ENCODE results near the gene MAP3K5. TPM values are rescaled to one million over a fixed set of nuclear protein-coding genes. Genes with fewer than 3 reads are reported as not detected.
"Not testable (repeated sequence)": the region's sequence is repeated elsewhere in the genome, so short reads cannot be mapped to it uniquely, and the experiment has no call there.

Gene MAP3K5, protein sequence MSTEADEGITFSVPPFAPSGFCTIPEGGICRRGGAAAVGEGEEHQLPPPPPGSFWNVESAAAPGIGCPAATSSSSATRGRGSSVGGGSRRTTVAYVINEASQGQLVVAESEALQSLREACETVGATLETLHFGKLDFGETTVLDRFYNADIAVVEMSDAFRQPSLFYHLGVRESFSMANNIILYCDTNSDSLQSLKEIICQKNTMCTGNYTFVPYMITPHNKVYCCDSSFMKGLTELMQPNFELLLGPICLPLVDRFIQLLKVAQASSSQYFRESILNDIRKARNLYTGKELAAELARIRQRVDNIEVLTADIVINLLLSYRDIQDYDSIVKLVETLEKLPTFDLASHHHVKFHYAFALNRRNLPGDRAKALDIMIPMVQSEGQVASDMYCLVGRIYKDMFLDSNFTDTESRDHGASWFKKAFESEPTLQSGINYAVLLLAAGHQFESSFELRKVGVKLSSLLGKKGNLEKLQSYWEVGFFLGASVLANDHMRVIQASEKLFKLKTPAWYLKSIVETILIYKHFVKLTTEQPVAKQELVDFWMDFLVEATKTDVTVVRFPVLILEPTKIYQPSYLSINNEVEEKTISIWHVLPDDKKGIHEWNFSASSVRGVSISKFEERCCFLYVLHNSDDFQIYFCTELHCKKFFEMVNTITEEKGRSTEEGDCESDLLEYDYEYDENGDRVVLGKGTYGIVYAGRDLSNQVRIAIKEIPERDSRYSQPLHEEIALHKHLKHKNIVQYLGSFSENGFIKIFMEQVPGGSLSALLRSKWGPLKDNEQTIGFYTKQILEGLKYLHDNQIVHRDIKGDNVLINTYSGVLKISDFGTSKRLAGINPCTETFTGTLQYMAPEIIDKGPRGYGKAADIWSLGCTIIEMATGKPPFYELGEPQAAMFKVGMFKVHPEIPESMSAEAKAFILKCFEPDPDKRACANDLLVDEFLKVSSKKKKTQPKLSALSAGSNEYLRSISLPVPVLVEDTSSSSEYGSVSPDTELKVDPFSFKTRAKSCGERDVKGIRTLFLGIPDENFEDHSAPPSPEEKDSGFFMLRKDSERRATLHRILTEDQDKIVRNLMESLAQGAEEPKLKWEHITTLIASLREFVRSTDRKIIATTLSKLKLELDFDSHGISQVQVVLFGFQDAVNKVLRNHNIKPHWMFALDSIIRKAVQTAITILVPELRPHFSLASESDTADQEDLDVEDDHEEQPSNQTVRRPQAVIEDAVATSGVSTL (N-terminal part only)
- 18.3 TPM for total RNA-seq

- DNase-seq (ENCODE audit: low spot score in 2 of 2), result peak; percentile 64 to 67
- no peak for FAIRE-seq
These were observed at the start of gene MAP3K5 for GRCh38 chr6:136792410-136793262. Gene MAP3K5, minus strand, starts transcription at chr6:136792477. Its CDS starts 320 bp downstream, at chr6:136792157.

- DNase-seq (ENCODE audit: low spot score in 2 of 2) (no peak), FAIRE-seq (no peak)
These were observed 48.2 kb upstream of the MAP3K5 start for GRCh38 chr6:136840276-136841001.

DNA sequence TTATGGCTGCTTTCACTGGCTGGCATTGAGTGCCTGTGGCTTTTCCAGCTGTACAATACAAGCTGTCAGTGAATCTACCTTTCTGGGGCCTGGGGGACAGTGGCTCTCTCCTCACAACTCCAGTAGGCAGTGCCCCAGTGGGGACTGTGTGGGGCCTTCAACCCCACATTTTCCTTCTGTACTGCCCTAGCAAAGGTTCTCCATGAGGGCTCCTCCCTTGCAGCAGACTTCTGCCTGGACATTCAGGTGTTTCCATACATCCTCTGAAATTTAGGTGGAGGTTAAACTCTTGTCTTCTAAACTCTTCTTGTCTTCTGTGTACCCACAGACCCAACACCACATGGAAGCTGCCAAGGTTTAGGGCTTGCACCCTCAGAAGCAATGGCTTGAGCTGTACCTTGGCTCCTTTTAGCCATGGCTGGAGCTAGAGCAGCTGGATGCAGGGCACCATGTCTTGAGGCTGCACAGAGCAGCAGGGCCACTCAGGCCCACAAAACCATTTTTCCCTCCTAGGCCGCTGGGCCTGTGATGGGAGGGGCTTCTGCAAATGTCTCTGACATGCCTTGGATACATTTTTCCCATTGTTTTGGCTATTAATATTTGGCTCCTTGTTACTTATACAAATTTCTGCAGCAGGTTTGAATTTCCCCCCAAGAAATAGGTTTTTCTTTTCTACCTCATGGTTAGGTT lies 39.7 kb upstream of the MAP3K5 start:
- FAIRE-seq (no peak), DNase-seq (ENCODE audit: low spot score in 2 of 2) (no peak)

GRCh38 chr6:136826216-136826615 lies 33.9 kb upstream of the MAP3K5 start:
- no peak for DNase-seq (ENCODE audit: low spot score in 2 of 2)
- no peak for FAIRE-seq

- FAIRE-seq (no peak), DNase-seq (ENCODE audit: low spot score in 2 of 2) (peak in 1 of 2 donors; percentile 19)
These were observed 30.9 kb upstream of the MAP3K5 start for GRCh38 chr6:136823128-136823660.

GRCh38 chr6:136822376-136823127 lies 30.3 kb upstream of the MAP3K5 start, which contains the start of gene PEX7:
Gene PEX7, plus strand, starts transcription at chr6:136822592. Its CDS starts 74 bp downstream, at chr6:136822666.
- no peak for FAIRE-seq
- peak; percentile 78 to 79 for DNase-seq (ENCODE audit: low spot score in 2 of 2)

DNA sequence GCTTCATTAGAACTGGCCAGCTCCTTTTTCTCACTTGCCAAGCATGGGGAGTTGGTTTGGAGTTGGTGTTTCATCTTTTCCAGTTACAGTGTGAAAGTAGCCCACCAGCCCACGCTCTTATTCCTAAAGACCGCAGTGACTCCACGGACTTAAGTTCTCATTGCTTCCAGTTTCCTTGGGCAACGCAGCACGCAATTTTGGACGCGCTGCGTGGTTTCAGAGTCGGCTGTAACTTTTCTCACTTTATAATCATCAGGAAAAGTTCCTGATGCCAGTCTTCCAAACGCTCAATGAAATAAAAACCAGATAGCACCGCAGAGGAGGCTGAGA lies 29.7 kb upstream of the MAP3K5 start:
- FAIRE-seq (no peak), DNase-seq (ENCODE audit: low spot score in 2 of 2) (peak in 1 of 2 donors; percentile 19)

GRCh38 chr6:136820561-136820960 lies 28.3 kb upstream of the MAP3K5 start:
- DNase-seq (ENCODE audit: low spot score in 2 of 2), result no peak
- FAIRE-seq, result no peak

DNA sequence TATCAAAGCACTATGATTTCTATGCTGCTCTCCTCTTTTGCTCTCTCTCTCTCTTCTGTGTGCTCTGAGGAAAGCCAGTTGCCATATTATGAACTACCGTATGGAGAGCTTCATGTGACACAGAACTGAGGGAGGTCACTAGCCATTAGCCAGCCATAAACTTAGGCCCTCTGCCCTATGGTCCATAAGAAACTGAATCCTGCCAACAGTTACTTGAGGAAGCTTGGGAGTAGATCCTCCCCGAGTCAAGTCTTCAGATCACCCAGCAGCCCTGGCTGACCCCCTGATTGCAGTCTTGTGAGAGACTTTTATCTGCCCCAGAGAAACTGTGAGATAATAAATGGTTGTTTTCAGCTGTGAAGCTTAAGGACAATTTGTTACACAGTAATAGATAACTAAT lies 24.4 kb upstream of the MAP3K5 start:
- no peak for FAIRE-seq
- DNase-seq (ENCODE audit: low spot score in 2 of 2), result no peak

- not testable (repeated sequence) for FAIRE-seq; DNase-seq (ENCODE audit: low spot score in 2 of 2)
These were observed 23.3 kb upstream of the MAP3K5 start for GRCh38 chr6:136815608-136816007.

DNA sequence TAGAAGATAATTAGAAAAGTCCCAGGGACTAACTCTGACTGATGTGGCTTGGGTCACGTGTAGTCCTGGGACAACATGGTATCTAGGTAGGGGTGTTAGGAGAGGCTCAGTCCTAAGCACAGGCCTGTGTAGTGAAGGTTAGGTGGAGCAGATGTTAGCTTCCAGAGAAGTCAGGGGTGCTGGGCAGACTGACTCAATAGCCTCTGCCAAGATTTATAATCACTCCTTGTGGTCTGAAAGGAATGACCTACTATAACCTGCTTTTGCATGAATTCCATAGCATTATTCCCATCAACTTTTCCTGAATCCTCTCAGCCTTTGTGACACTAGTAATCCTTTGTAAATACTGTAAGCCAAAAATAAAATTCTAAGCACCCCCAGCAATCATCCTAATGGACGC lies 19.9 kb upstream of the MAP3K5 start:
- DNase-seq (ENCODE audit: low spot score in 2 of 2) (no peak), FAIRE-seq (no peak)

DNA sequence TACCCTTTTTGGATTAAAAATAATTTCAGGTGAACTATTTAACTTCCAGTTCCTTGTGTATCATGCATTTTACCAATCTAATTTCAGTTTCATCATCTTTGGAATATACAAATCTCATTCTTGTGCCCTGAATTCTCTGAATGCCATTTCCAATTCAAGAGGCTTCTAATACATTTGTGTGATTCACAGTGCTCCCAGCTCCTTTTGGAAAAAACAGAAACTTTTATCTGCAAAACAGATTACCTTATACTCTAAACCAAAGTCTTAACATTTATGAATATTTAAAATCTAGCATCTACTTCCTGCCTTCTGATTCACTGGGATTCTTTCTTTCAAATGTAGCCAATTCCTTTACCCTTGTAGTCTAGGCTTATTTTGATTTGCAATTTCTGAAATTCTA lies 19.0 kb upstream of the MAP3K5 start:
- FAIRE-seq (no peak), DNase-seq (ENCODE audit: low spot score in 2 of 2) (no peak)

DNA sequence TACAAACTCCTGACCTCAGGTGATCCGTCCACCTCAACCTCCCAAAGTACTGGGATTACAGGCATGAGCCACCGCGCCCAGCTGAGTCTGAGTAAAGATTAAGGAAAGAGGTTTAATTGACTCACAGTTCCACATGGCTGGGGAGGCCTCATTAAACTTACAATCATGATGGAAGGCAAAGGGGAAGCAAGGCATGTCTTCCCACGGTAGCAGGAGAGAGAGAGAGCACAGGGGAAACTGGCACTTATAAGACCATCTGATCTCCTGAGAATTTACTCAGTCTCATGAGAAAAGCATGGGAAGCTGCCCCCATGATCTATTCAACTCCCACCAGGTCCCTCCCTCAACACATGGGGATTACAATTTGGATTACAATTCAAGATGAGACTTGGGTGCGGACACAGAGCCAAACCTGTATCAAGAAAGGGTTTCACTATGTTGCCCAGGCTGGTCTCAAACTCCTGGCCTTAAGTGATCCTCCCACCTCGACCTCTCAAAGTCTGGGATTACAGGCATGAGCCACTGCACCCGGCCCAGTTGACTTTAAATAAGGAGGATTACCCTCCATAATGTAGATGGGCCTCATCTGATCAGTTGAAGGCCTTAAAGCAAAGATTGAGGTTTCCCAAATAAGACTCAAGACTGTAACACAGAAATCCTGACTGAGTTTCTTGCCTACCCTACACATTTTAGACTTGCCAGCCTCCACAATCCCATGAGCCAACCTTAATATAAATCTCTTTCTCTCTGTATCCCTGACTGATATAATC lies 17.0 kb upstream of the MAP3K5 start:
- DNase-seq (ENCODE audit: low spot score in 2 of 2), result no peak
- FAIRE-seq, result no peak

GRCh38 chr6:136803608-136804007 lies 11.3 kb upstream of the MAP3K5 start:
- FAIRE-seq (no peak), DNase-seq (ENCODE audit: low spot score in 2 of 2) (no peak)

GRCh38 chr6:136801581-136801980 lies 9.3 kb upstream of the MAP3K5 start:
- FAIRE-seq, result no peak
- no peak for DNase-seq (ENCODE audit: low spot score in 2 of 2)

- no peak for FAIRE-seq
- DNase-seq (ENCODE audit: low spot score in 2 of 2), result no peak
These were observed 5.8 kb upstream of the MAP3K5 start for GRCh38 chr6:136798044-136798443.

DNA sequence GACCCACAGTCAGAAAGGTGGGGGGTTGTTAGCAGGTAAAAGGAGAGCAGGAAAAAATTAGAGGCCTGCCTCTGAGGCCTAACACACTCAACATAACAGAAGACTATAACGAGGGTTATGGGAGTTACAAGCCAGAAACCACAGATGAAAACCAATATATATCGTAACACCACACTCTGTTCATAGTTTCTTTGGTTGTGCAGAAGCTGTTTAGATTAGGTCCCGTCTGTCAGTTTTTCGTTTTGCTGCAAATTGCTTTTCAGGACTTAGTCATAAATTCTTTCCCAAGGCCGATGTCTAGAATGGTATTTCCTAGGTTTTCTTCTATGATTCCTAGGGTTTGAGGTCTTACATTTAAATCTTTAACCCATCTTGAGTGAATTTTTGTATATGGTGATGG lies 3.7 kb upstream of the MAP3K5 start:
- FAIRE-seq, result no peak

More for the DNA sequence above, 3.7 kb upstream of the MAP3K5 start:
- no peak for DNase-seq (ENCODE audit: low spot score in 2 of 2)
